GM12878 (cell line): Measurements from ENCODE around the gene MROH7. TPM values are rescaled to one million over a fixed set of nuclear protein-coding genes. Genes with fewer than 3 reads are reported as not detected.

ENCODE experiments used
- ATAC-seq: fragments of 200-7000 bp; cut with Tn5 transposase; 3 replicates; pipeline ENCODE4 v1.9.1; 2020; ENCODE audit warnings: mild to moderate bottlenecking, moderate library complexity
- BruUV-seq: library from RNA; stranded (reverse); fragments of 400-500 nt; replicated peaks from 2 replicates; lab custom pipeline; 2021; lab: Mats Ljungman, UMichigan
- CTCF ChIA-PET: fragments of 300-600 bp; sonication (Branson Sonifier 250); formaldehyde crosslinking; extraction: SDS; loops from one replicate; lab custom pipeline; 2021; ENCODE audit warnings: inconsistent platforms; lab: Yijun Ruan, JAX
- POLR2A ChIA-PET: fragments of 350-600 bp; formaldehyde crosslinking; extraction: SDS; loops from one replicate; lab custom pipeline; 2021; ENCODE audit warnings: inconsistent platforms; lab: Charles Lee
- RAD21 ChIA-PET: fragments of 300-600 bp; sonication (Branson Sonifier 250); formaldehyde crosslinking; loops from one replicate; lab custom pipeline; 2023; ENCODE audit warnings: antibody characterized with exemption; ENCODE audit not compliant: unreplicated experiment; lab: Charles Lee
- SMC1A ChIA-PET: fragments of 300-600 bp; sonication (Branson Sonifier 250); formaldehyde crosslinking; loops from one replicate; lab custom pipeline; 2023; ENCODE audit not compliant: unreplicated experiment, uncharacterized antibody; lab: Charles Lee
- DNase-seq: peaks from one replicate; pipeline ENCODE4 v3.0.0-alpha.2; 2011; ENCODE audit warnings: low read depth, low spot score
- FAIRE-seq: peaks from 3 replicates; lab custom pipeline; 2011; peaks lifted over from hg19 to GRCh38; lab: Jason Lieb, UNC
- H2AFZ ChIP-seq: 2 replicates; pipeline ENCODE4 v1.6.0; 2011; ENCODE audit warnings: low read depth, low read length, control low read depth; ENCODE audit not compliant: control insufficient read depth
- H3K27ac ChIP-seq: 2 replicates; pipeline ENCODE4 v1.5.1; 2011; ENCODE audit warnings: control low read depth; ENCODE audit not compliant: control insufficient read depth, insufficient read depth
- H3K27me3 ChIP-seq, 2 experiments: replicated peaks in 1 of 2; 2 replicates each; pipeline versions ENCODE4 v1.6.0 to v1.6.1; 2011; ENCODE audit warnings: low read length in 1 of 2; ENCODE audit not compliant: control insufficient read depth in 2 of 2, insufficient read depth in 2 of 2
- H3K36me3 ChIP-seq, 2 experiments: 2 replicates each; pipeline ENCODE4 v1.5.1; 2011; ENCODE audit warnings: low read length in 1 of 2; ENCODE audit not compliant: control insufficient read depth in 2 of 2, insufficient read depth in 2 of 2
- H3K4me1 ChIP-seq: 2 replicates; pipeline ENCODE4 v1.6.1; 2011; ENCODE audit warnings: mild to moderate bottlenecking, low read length, moderate library complexity, mixed read lengths; ENCODE audit not compliant: control insufficient read depth, insufficient read depth
- H3K4me2 ChIP-seq: 2 replicates; pipeline ENCODE4 v1.6.0; 2011; ENCODE audit warnings: control low read depth; ENCODE audit not compliant: control insufficient read depth, insufficient read depth
- H3K4me3 ChIP-seq: fragments of 200-600 bp; sonication (generic); 2 replicates; pipeline ENCODE4 v1.5.1; 2016
- H3K79me2 ChIP-seq: 2 replicates; pipeline ENCODE4 v1.6.0; 2011; ENCODE audit warnings: low read length; ENCODE audit not compliant: control insufficient read depth, insufficient read depth
- H3K9ac ChIP-seq: 2 replicates; pipeline ENCODE4 v1.8.0; 2011; ENCODE audit warnings: low read length, control low read depth, mixed read lengths; ENCODE audit not compliant: control insufficient read depth, insufficient read depth
- H3K9me3 ChIP-seq: replicated peaks from 3 replicates; pipeline ENCODE4 v1.5.1; 2011; ENCODE audit warnings: mild to moderate bottlenecking, low read length; ENCODE audit not compliant: control insufficient read depth, insufficient read depth
- H4K20me1 ChIP-seq: 2 replicates; pipeline ENCODE4 v1.6.0; 2011; ENCODE audit not compliant: control insufficient read depth, insufficient read depth
- BACH1 ChIP-seq: fragments of 450-650 bp; IDR thresholded peaks from 2 replicates; pipeline ENCODE4 v1.6.1; 2017; ENCODE audit warnings: mild to moderate bottlenecking, borderline replicate concordance
- KAT2A ChIP-seq: conservative IDR thresholded peaks from 2 replicates; pipeline ENCODE4 v1.6.1; 2011; ENCODE audit warnings: low read depth, low read length; ENCODE audit not compliant: control insufficient read depth
- LARP7 ChIP-seq: fragments of 450-650 bp; IDR thresholded peaks from 2 replicates; pipeline ENCODE4 v1.6.1; 2017; ENCODE audit warnings: mild to moderate bottlenecking
- MXI1 ChIP-seq: fragments of 150-350 bp; IDR thresholded peaks from 2 replicates; pipeline ENCODE4 v1.6.1; 2011; ENCODE audit warnings: low read depth, mild to moderate bottlenecking, inconsistent platforms, low read length, improper control_type of control experiment
- ZNF274 ChIP-seq: IDR thresholded peaks from one replicate; pipeline ENCODE4 v1.8.0; 2011; ENCODE audit not compliant: insufficient read length, insufficient read depth
- WGBS: methylation state at CpG from one replicate; pipeline ENCODE4 v1.1.6; 2016; ENCODE audit warnings: low lambda C conversion rate; ENCODE audit not compliant: insufficient replicate concordance, insufficient coverage; ENCODE audit errors: missing lambda C conversion rate; 5-methylcytosine and 5-hydroxymethylcytosine counted together
- in situ Hi-C: fragments of 300-500 bp; cut with MboI; formaldehyde crosslinking; loops from 9 replicates; pipeline ENCODE4 v1.14.3; 2018; ENCODE audit warnings: mixed read lengths
- intact Hi-C: fragments of 100-400 bp; cut with micrococcal nuclease; formaldehyde crosslinking; loops from one replicate; pipeline ENCODE4 v1.14.2; 2022; ENCODE audit not compliant: unreplicated experiment
- polyA plus RNA-seq, 11 experiments: library from polyadenylated mRNA; depleted of rRNA in 4 of 11; unstranded in 6 of 11; stranded (reverse) in 5 of 11; fragments of >200 nt; fragmentation: Nextera tagmentation in 4 of 11; fragmentation: Illumina TruSeq in 1 of 11; extraction: Ambion mirVana in 4 of 11; extraction: Trizol in 1 of 11; gene quantifications; 1 replicate in 1 of 11; 2 replicates in 10 of 11; pipeline versions ENCODE4 v1.2.1 to v1.2.3, GENCODE V29; 2011 to 2016; ENCODE audit warnings: inconsistent platforms in 2 of 11, missing spikeins in 2 of 11, low read depth in 1 of 11
- total RNA-seq, 4 experiments: library from RNA; depleted of rRNA in 3 of 4; stranded (reverse); fragments of >200 nt in 3 of 4; fragmentation: Illumina TruSeq in 1 of 4; extraction: Trizol in 1 of 4; gene quantifications; 2 replicates each; pipeline versions ENCODE4 v1.2.1 to v1.2.3, GENCODE V29; 2013 to 2021
- TF ChIP-seq, protein P1 (sequence below): IDR thresholded peaks from 2 replicates; pipeline ENCODE4 v1.6.1; 2011; ENCODE audit warnings: borderline replicate concordance, low read depth, mild to moderate bottlenecking, moderate library complexity, low read length; ENCODE audit not compliant: insufficient read depth, poor library complexity, severe bottlenecking
- TF ChIP-seq, protein P2 (sequence below): fragments of 450-650 bp; IDR thresholded peaks from 2 replicates; pipeline ENCODE4 v1.6.1; 2017; ENCODE audit warnings: mild to moderate bottlenecking, moderate library complexity

The MROH7 gene
- total and polyA plus RNA-seq, 10 of the 15 experiments (the other 5 are each of a cell fraction or from before 2014, with no cell fraction given): 0.11 TPM; not detected in 9

GRCh38 chr1:54678776-54679643, 37.4 kb downstream of the MROH7 start (continued):
- TF ChIP-seq, protein P1, sequence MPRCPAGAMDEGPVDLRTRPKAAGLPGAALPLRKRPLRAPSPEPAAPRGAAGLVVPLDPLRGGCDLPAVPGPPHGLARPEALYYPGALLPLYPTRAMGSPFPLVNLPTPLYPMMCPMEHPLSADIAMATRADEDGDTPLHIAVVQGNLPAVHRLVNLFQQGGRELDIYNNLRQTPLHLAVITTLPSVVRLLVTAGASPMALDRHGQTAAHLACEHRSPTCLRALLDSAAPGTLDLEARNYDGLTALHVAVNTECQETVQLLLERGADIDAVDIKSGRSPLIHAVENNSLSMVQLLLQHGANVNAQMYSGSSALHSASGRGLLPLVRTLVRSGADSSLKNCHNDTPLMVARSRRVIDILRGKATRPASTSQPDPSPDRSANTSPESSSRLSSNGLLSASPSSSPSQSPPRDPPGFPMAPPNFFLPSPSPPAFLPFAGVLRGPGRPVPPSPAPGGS: no peak
- TF ChIP-seq KAT2A: no peak
- TF ChIP-seq, protein P2, sequence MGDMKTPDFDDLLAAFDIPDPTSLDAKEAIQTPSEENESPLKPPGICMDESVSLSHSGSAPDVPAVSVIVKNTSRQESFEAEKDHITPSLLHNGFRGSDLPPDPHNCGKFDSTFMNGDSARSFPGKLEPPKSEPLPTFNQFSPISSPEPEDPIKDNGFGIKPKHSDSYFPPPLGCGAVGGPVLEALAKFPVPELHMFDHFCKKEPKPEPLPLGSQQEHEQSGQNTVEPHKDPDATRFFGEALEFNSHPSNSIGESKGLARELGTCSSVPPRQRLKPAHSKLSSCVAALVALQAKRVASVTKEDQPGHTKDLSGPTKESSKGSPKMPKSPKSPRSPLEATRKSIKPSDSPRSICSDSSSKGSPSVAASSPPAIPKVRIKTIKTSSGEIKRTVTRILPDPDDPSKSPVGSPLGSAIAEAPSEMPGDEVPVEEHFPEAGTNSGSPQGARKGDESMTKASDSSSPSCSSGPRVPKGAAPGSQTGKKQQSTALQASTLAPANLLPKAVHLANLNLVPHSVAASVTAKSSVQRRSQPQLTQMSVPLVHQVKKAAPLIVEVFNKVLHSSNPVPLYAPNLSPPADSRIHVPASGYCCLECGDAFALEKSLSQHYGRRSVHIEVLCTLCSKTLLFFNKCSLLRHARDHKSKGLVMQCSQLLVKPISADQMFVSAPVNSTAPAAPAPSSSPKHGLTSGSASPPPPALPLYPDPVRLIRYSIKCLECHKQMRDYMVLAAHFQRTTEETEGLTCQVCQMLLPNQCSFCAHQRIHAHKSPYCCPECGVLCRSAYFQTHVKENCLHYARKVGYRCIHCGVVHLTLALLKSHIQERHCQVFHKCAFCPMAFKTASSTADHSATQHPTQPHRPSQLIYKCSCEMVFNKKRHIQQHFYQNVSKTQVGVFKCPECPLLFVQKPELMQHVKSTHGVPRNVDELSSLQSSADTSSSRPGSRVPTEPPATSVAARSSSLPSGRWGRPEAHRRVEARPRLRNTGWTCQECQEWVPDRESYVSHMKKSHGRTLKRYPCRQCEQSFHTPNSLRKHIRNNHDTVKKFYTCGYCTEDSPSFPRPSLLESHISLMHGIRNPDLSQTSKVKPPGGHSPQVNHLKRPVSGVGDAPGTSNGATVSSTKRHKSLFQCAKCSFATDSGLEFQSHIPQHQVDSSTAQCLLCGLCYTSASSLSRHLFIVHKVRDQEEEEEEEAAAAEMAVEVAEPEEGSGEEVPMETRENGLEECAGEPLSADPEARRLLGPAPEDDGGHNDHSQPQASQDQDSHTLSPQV: no peak

DNA sequence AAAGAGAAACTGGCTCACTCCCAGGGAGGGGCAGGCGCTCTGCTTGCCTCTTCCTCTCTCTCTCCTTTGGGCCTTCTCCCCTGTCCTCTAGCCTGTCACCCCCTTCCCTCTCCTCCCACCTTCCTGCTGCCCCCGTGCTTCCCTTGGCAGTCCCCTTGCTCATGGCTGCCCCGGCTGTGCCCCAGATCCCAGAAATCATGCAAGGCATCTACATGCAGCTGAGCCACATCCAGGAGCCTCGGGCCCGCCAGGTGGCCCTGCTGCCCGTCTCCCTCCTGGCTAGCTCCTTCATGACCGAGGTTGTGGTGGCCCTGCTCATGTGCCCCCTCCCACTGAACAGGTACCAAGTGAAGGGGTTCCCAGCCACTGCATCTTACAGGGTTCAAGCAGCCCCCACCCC, 38.1 kb downstream of the MROH7 start:
- POLR2A ChIA-PET: no interaction called here
- TF ChIP-seq ZNF274 (no peak), LARP7 (no peak), MXI1 (no peak), BACH1 (no peak)
- Histone ChIP-seq H3K9me3 (no peaks in the 10 kb centered on the region), H3K4me1 (no peaks in the 10 kb centered on the region), H3K4me2 (no peak overlapping the region), H4K20me1 (no peaks in the 10 kb centered on the region), H3K27me3 (peaks cover 0 to 2% of the 10 kb centered on the region in 2 experiments; a peak in 1 of 4 replicates), H3K27ac (no peak overlapping the region), H3K79me2 (no peaks in the 10 kb centered on the region), H3K9ac (no peak overlapping the region), H3K4me3 (no peak overlapping the region), H2AFZ (no peak overlapping the region), H3K36me3 (no peaks in the 10 kb centered on the region)
- in situ Hi-C loops (no loop called here), intact Hi-C loops (no loop called here)
- DNase-seq: no peak
- 10% methylated on average over 7 of the region's 7 CpGs for WGBS
- ATAC-seq: no peak
- BruUV-seq: no TSS peak
- RAD21 ChIA-PET: no interaction called here
- FAIRE-seq: no peak
- SMC1A ChIA-PET: no interaction called here
- CTCF ChIA-PET: no interaction called here
